Measurements from ENCODE around the gene IL10.

The IL10 gene

GRCh38 chr1:206794294-206794908 is 22.1 kb upstream of the IL10 start:
- DNase-seq (ENCODE audit: insufficient read length, low spot score) (no peak), FAIRE-seq (no peak)
- TF ChIP-seq, protein P1, sequence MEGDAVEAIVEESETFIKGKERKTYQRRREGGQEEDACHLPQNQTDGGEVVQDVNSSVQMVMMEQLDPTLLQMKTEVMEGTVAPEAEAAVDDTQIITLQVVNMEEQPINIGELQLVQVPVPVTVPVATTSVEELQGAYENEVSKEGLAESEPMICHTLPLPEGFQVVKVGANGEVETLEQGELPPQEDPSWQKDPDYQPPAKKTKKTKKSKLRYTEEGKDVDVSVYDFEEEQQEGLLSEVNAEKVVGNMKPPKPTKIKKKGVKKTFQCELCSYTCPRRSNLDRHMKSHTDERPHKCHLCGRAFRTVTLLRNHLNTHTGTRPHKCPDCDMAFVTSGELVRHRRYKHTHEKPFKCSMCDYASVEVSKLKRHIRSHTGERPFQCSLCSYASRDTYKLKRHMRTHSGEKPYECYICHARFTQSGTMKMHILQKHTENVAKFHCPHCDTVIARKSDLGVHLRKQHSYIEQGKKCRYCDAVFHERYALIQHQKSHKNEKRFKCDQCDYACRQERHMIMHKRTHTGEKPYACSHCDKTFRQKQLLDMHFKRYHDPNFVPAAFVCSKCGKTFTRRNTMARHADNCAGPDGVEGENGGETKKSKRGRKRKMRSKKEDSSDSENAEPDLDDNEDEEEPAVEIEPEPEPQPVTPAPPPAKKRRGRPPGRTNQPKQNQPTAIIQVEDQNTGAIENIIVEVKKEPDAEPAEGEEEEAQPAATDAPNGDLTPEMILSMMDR (IDR thresholded peaks at IDR 0.05; ENCODE audit: insufficient read depth, missing control alignments), result no peak

DNA sequence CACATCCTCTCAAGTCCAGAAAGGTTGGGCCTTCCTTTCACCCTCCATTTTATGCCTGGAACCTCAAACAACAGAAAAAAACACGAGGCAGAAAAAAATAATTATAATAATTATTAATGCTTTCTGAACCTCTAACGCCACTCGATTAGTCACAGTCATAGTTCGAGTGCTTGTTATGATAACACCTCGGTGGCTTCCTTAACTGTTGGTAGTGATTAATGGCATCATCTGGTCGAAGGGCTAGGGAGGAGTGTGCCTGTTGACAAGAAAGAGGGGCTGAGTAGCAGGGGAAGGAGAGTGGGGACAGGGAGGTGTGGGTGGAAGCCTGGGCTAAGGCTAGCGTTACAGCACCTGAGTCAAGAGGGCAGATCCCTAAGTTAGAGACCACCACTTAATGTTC is 21.3 kb upstream of the IL10 start:
- FAIRE-seq, result no peak
- no peak for DNase-seq (ENCODE audit: insufficient read length, low spot score)
- TF ChIP-seq, protein P1 (IDR thresholded peaks at IDR 0.05; ENCODE audit: insufficient read depth, missing control alignments), result no peak

DNA sequence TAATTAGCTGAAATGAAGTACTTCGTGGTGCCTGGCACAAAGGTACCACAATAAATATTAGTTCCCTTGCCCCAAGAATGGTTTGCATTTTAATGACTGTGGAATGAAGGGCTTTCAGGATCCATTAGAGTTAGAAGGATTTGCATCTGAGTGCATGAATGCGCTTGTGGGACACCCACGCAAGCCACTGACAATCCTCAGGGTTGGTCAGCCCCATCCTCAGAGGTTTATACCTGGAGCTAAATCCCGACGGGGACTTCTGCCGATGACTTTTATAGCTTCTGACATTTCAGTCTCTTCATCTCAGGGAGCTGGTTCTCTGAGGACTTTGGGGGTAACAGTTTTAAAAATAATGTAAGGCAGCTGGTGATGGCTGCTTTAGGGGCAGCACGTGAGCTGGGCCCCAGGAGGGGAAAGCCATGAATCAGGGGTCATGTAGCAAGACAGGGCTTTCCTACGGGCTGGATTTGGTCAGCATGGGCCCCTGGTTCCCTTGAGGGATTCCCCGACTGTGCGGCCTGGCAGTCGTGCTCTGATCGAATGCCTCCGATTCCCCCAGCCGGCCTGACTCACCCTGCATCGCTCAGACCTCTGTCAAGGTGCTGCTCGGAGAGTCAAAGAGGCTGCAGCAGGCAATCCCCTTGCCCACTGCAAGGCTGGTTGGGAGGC is 20.8 kb upstream of the IL10 start:
- TF ChIP-seq, protein P1 (IDR thresholded peaks at IDR 0.05; ENCODE audit: insufficient read depth, missing control alignments), result no peak
- FAIRE-seq (no peak), DNase-seq (ENCODE audit: insufficient read length, low spot score) (no peak)

- FAIRE-seq, result no peak
- TF ChIP-seq, protein P1 (IDR thresholded peaks at IDR 0.05; ENCODE audit: insufficient read depth, missing control alignments), result no peak
- no peak for DNase-seq (ENCODE audit: insufficient read length, low spot score)
These were observed 18.4 kb upstream of the IL10 start for GRCh38 chr1:206790502-206791250.

DNA sequence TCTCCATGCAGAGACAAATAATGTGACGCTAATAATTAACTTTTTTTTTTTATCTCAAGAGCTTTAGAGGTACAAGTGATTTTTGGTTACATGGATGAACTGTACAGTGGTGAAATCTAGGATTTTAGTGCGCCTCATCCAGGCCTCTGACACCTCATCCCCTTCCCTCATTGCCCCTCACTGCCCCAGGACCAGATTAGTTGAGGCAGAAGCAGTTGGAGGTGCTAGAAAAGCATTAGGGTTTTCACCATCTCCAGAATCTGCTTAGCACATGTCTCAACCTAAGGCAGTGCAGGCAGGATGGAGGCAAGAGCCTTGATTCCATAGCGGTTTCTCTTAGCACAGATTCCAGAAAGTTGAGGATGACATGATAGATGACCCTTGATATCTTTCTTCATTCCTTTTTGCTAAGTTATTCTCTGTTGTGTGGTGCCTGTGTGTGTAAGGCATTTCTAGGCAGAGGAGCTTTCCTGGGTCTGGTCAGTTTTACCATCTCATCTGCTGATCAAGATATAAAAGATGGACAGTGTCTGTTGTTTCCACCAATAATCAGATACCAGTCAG is 16.3 kb upstream of the IL10 start:
- DNase-seq (ENCODE audit: insufficient read length, low spot score) (no peak), FAIRE-seq (no peak)
- TF ChIP-seq, protein P1 (IDR thresholded peaks at IDR 0.05; ENCODE audit: insufficient read depth, missing control alignments), result no peak

GRCh38 chr1:206787891-206788290 is 15.6 kb upstream of the IL10 start:
- TF ChIP-seq, protein P1 (IDR thresholded peaks at IDR 0.05; ENCODE audit: insufficient read depth, missing control alignments), result no peak
- FAIRE-seq (no peak), DNase-seq (ENCODE audit: insufficient read length, low spot score) (no peak)

Data from D721Med (cell line).